Omental fat pad (tissue), 4 donors: ENCODE data around the gene DNAH9. TPM values are rescaled to one million over a fixed set of nuclear protein-coding genes. Genes with fewer than 3 reads are reported as not detected.

ENCODE experiments used
- ATAC-seq: fragments of 150-250 bp; one replicate; pipeline ENCODE4 v1.9.1; 2016; ENCODE audit warnings: mild to moderate bottlenecking, moderate library complexity; ENCODE audit not compliant: low FRiP score
- DNase-seq: peaks from one replicate; pipeline ENCODE4 v3.0.0-alpha.2; 2019; ENCODE audit warnings: low spot score
- CTCF ChIP-seq, 3 donors: fragments of 450-650 bp; IDR thresholded peaks; one replicate each; pipeline ENCODE4 v1.5.1; 2016 to 2017; ENCODE audit warnings: antibody characterized with exemption in 3 of 3, mild to moderate bottlenecking in 3 of 3, moderate library complexity in 2 of 3
- total RNA-seq, 4 donors: library from RNA; depleted of rRNA; stranded (reverse); fragments of >200 nt; gene quantifications; one replicate each; pipeline ENCODE4 v1.1.0, GENCODE V29; 2016

The DNAH9 gene
- total RNA-seq, 4 donors from 2014 or later = 0.72 to 6.0 (median 3.1) TPM

GRCh38 chr17:11768981-11769380, 170.7 kb downstream of the DNAH9 start:
- no peak for ATAC-seq
- TF ChIP-seq CTCF (IDR thresholded peaks at IDR 0.05) = no peak
- no peak for DNase-seq

- ATAC-seq = no peak
- TF ChIP-seq CTCF (IDR thresholded peaks at IDR 0.05) = no peak
- DNase-seq = no peak
Observed at GRCh38 chr17:11772031-11772430, 173.8 kb downstream of the DNAH9 start.

GRCh38 chr17:11779892-11780291, 181.6 kb downstream of the DNAH9 start:
- ATAC-seq (no peak), DNase-seq (no peak)
- no peak for TF ChIP-seq CTCF (IDR thresholded peaks at IDR 0.05)

- no peak for TF ChIP-seq CTCF (IDR thresholded peaks at IDR 0.05)
- no peak for DNase-seq
- ATAC-seq = no peak
Observed at GRCh38 chr17:11780621-11781020, 182.4 kb downstream of the DNAH9 start.

GRCh38 chr17:11786711-11787438, 188.6 kb downstream of the DNAH9 start:
- DNase-seq (no peak), ATAC-seq (no peak)
- no peak for TF ChIP-seq CTCF (IDR thresholded peaks at IDR 0.05)

- DNase-seq = no peak
- no peak for TF ChIP-seq CTCF (IDR thresholded peaks at IDR 0.05)
- ATAC-seq = no peak
Observed at GRCh38 chr17:11795906-11796305, 197.6 kb downstream of the DNAH9 start.

GRCh38 chr17:11797803-11798202, 199.5 kb downstream of the DNAH9 start:
- DNase-seq = no peak
- no peak for TF ChIP-seq CTCF (IDR thresholded peaks at IDR 0.05)
- no peak for ATAC-seq
